Gastrocnemius medialis (tissue), 4 donors: Measurements from ENCODE around the gene ANKDD1A. TPM values are rescaled to one million over a fixed set of nuclear protein-coding genes. Genes with fewer than 3 reads are reported as not detected.

Experiments
- ATAC-seq, 2 donors: fragments of 150-250 bp; one replicate each; pipeline ENCODE4 v1.9.1; 2016
- DNase-seq, 2 donors: peaks; one replicate each; pipeline ENCODE4 v3.0.0-alpha.2; 2019
- H3K27ac ChIP-seq, 4 donors: fragments of 200-600 bp; sonication (generic); 1 replicate in 1 of 4; 2 replicates in 3 of 4; pipeline ENCODE4 v1.5.1; 2016 to 2018; ENCODE audit warnings: mild to moderate bottlenecking in 2 of 4, moderate library complexity in 1 of 4
- H3K27me3 ChIP-seq, 3 donors: fragments of 200-600 bp; sonication (generic) in 2 of 3; 1 replicate in 1 of 3; 2 replicates in 2 of 3; pipeline versions ENCODE4 v1.5.1 to v1.6.0; 2016 to 2019; ENCODE audit warnings: mild to moderate bottlenecking in 1 of 3, moderate library complexity in 1 of 3
- H3K36me3 ChIP-seq, 2 donors: fragments of 200-600 bp; sonication (generic) in 1 of 2; one replicate each; pipeline ENCODE4 v1.5.1; 2017 to 2018
- H3K4me1 ChIP-seq, 2 donors: fragments of 200-600 bp; sonication (generic) in 1 of 2; one replicate each; pipeline ENCODE4 v1.5.1; 2016 to 2017; ENCODE audit warnings: mild to moderate bottlenecking in 2 of 2
- H3K4me3 ChIP-seq, 4 donors: fragments of 200-600 bp; sonication (generic) in 3 of 4; 1 replicate in 1 of 4; 2 replicates in 3 of 4; pipeline ENCODE4 v1.5.1; 2016 to 2019; ENCODE audit warnings: mild to moderate bottlenecking in 2 of 4
- H3K9me3 ChIP-seq, 3 donors: fragments of 200-600 bp; sonication (generic) in 2 of 3; 1 replicate in 1 of 3; 2 replicates in 2 of 3; pipeline ENCODE4 v1.5.1; 2016 to 2019
- CTCF ChIP-seq, 5 experiments: fragments of 450-650 bp in 3 of 5; fragments of 200-600 bp in 2 of 5; sonication (generic) in 2 of 5; IDR thresholded peaks in 4 of 5; conservative IDR thresholded peaks in 1 of 5; 1 replicate in 4 of 5; 2 replicates in 1 of 5; pipeline ENCODE4 v1.5.1; 2016 to 2019; ENCODE audit warnings: antibody characterized with exemption in 5 of 5, mild to moderate bottlenecking in 3 of 5, moderate library complexity in 3 of 5
- POLR2A ChIP-seq, 2 donors: fragments of 450-650 bp; IDR thresholded peaks; one replicate each; pipeline ENCODE4 v1.6.1; 2017; ENCODE audit warnings: antibody characterized with exemption in 2 of 2, mild to moderate bottlenecking in 2 of 2, moderate library complexity in 2 of 2
- in situ Hi-C, 4 donors: fragments of 200-750 bp; cut with MboI; loops; one replicate each; pipeline versions ENCODE4 v1.15.0 to v1.8.0; 2017; ENCODE audit warnings: low sequenced_read_pairs in 4 of 4
- intact Hi-C: fragments of 100-400 bp; cut with DNase I; formaldehyde crosslinking; loops from one replicate; pipeline ENCODE4 v1.15.1; 2023; ENCODE audit warnings: low total_unique reads
- total RNA-seq, 4 donors: library from RNA; depleted of rRNA; stranded (reverse); fragments of >200 nt; gene quantifications; one replicate each; pipeline versions ENCODE4 v1.1.0 to v1.2.3, GENCODE V29; 2016

ANKDD1A gene
- total RNA-seq, 4 donors from 2014 or later, result 0.11 to 0.39 (median 0.36) TPM; not detected in 1

GRCh38 chr15:64961013-64961412 lies 49.3 kb downstream of the ANKDD1A start:
- in situ Hi-C loops, result no loop called here
- Histone ChIP-seq H3K4me3 (no peak overlapping the region), H3K4me1 (no peaks in the 10 kb centered on the region), H3K27ac (no peak overlapping the region), H3K9me3 (no peaks in the 10 kb centered on the region), H3K36me3 (peaks cover 3 to 92% of the 10 kb centered on the region in 2 donors), H3K27me3 (no peaks in the 10 kb centered on the region)
- no peak for ATAC-seq
- intact Hi-C loops, result no loop called here
- no peak for TF ChIP-seq POLR2A (IDR thresholded peaks at IDR 0.05)
- TF ChIP-seq CTCF (IDR thresholded peaks at IDR 0.05 in 4 of 5, conservative IDR thresholded peaks at IDR 0.05 in 1 of 5), result no peak
- DNase-seq, result no peak

- ATAC-seq (no peak), DNase-seq (no peak)
- H3K4me3 ChIP-seq, result no peak overlapping the region
- no peaks in the 10 kb centered on the region for H3K9me3 ChIP-seq
- no peak for TF ChIP-seq CTCF (IDR thresholded peaks at IDR 0.05 in 4 of 5, conservative IDR thresholded peaks at IDR 0.05 in 1 of 5)
- no peak for TF ChIP-seq POLR2A (IDR thresholded peaks at IDR 0.05)
- intact Hi-C loops, result no loop called here
- H3K27ac ChIP-seq, result no peak overlapping the region
- in situ Hi-C loops, result no loop called here
- H3K36me3 ChIP-seq, result peaks cover 3 to 89% of the 10 kb centered on the region in 2 donors
- H3K27me3 ChIP-seq, result no peaks in the 10 kb centered on the region
- no peaks in the 10 kb centered on the region for H3K4me1 ChIP-seq
Observed at GRCh38 chr15:64969401-64969800, 57.7 kb downstream of the ANKDD1A start.

- Histone ChIP-seq H3K9me3 (no peaks in the 10 kb centered on the region), H3K36me3 (peaks cover 0 to 89% of the 10 kb centered on the region in 2 donors), H3K27me3 (no peaks in the 10 kb centered on the region), H3K4me1 (no peaks in the 10 kb centered on the region), H3K4me3 (no peak overlapping the region), H3K27ac (no peak overlapping the region)
- DNase-seq, result peak in 1 of 2 donors; percentile 6
- TF ChIP-seq CTCF (IDR thresholded peaks at IDR 0.05 in 4 of 5, conservative IDR thresholded peaks at IDR 0.05 in 1 of 5), result no peak
- TF ChIP-seq POLR2A (IDR thresholded peaks at IDR 0.05), result no peak
- intact Hi-C loops, result no loop called here
- no peak for ATAC-seq
- in situ Hi-C loops, result no loop called here
Observed at GRCh38 chr15:64970698-64971097, 59.0 kb downstream of the ANKDD1A start.

GRCh38 chr15:64975390-64975789 lies 63.7 kb downstream of the ANKDD1A start:
- H3K27me3 ChIP-seq, result no peaks in the 10 kb centered on the region
- in situ Hi-C loops (no loop called here), intact Hi-C loops (no loop called here)
- no peak overlapping the region for H3K27ac ChIP-seq
- no peak for TF ChIP-seq POLR2A (IDR thresholded peaks at IDR 0.05)
- no peak for TF ChIP-seq CTCF (IDR thresholded peaks at IDR 0.05 in 4 of 5, conservative IDR thresholded peaks at IDR 0.05 in 1 of 5)
- H3K4me3 ChIP-seq, result no peak overlapping the region
- no peaks in the 10 kb centered on the region for H3K9me3 ChIP-seq
- DNase-seq (no peak), ATAC-seq (no peak)
- peaks cover 0 to 90% of the 10 kb centered on the region in 2 donors for H3K36me3 ChIP-seq
- H3K4me1 ChIP-seq, result no peaks in the 10 kb centered on the region

- Histone ChIP-seq H3K4me1 (no peaks in the 10 kb centered on the region), H3K27me3 (no peaks in the 10 kb centered on the region), H3K36me3 (peaks cover 0 to 57% of the 10 kb centered on the region in 2 donors), H3K4me3 (no peak overlapping the region), H3K9me3 (no peaks in the 10 kb centered on the region), H3K27ac (no peak overlapping the region)
- ATAC-seq, result no peak
- in situ Hi-C loops, result no loop called here
- TF ChIP-seq CTCF (IDR thresholded peaks at IDR 0.05 in 4 of 5, conservative IDR thresholded peaks at IDR 0.05 in 1 of 5) (no peak), POLR2A (IDR thresholded peaks at IDR 0.05) (no peak)
- no peak for DNase-seq
- intact Hi-C loops, result no loop called here
Observed at GRCh38 chr15:64979252-64979710, 67.6 kb downstream of the ANKDD1A start.
